ENCODE results near the gene C2orf68. TPM values are rescaled to one million over a fixed set of nuclear protein-coding genes. Genes with fewer than 3 reads are reported as not detected.
A peak's percentile ranks its signal among the peaks of the same experiment; 100 is the strongest.
"Not testable (repeated sequence)": the region's sequence is repeated elsewhere in the genome, so short reads cannot be mapped to it uniquely, and the experiment has no call there.

Gene C2orf68
- total and polyA plus RNA-seq, 2 of the 8 experiments (the other 6 are each of a cell fraction or from before 2014, with no cell fraction given) = 46.3 to 49.4 TPM

DNA sequence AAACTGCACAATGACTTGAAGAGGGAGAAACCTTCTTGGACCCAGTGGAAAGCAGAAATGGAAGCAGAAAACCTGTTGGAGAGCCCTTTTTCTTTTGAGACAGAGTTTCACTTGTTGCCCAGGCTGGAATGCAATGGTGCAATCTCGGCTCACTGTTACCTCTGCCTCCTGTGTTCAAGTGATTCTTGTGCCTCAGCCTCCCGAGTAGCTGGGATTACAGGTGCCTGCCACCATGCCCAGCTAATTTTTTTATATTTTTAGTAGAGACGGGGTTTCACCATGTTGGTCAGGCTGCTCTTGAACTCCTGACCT is 7.8 kb downstream of the C2orf68 start:
- WGBS, 2 experiments (ENCODE audit: extremely low coverage in 1 of 2, insufficient coverage in 1 of 2, insufficient read length in 1 of 2, insufficient replicate concordance in 2 of 2, low coverage in 1 of 2, low lambda C conversion rate in 2 of 2, missing lambda C conversion rate in 1 of 2) = 85% methylated on average over 3 of the region's 3 CpGs; no CpG with 5 or more reads in 1 of the 2 experiments
- Histone ChIP-seq H3K4me3 (ENCODE audit: extremely low read depth in 1 of 4, insufficient read depth in 2 of 4, low read depth in 3 of 4, low read length in 4 of 4) (peak overlapping the region in 1 of 4 experiments; percentile 86; a peak in 2 of 8 replicates), H4K20me1 (replicated peaks in 1 of 2; ENCODE audit: control insufficient read depth in 1 of 2, insufficient read depth in 2 of 2, low read length in 2 of 2) (peaks cover 0 to 10% of the 10 kb centered on the region in 2 experiments), H3K4me2 (ENCODE audit: insufficient read depth in 1 of 2, low read depth in 2 of 2, low read length in 2 of 2) (peak overlapping the region; percentile 35 to 89; a peak in 2 of 4 replicates), H3K23me2 (ENCODE audit: low read depth, low read length) (peaks cover 12% of the 10 kb centered on the region), H3K36me3 (ENCODE audit: control insufficient read depth in 2 of 4, insufficient read depth in 4 of 4, low read length in 3 of 4) (peaks cover 3 to 21% (median 9%) of the 10 kb centered on the region in 4 experiments; a peak in 5 of 8 replicates)
- not testable (repeated sequence) for DNase-seq (ENCODE audit: low read depth in 1 of 2, low spot score in 2 of 2); H2AK5ac ChIP-seq (ENCODE audit: low read depth, low read length); H3K27ac ChIP-seq (ENCODE audit: low read depth, low read length); H4K91ac ChIP-seq (replicated peaks; ENCODE audit: insufficient read length, low read length); H3K18ac ChIP-seq (ENCODE audit: extremely low read depth, low read length); H4K8ac ChIP-seq (ENCODE audit: extremely low read depth, insufficient read depth, low read length); H3K27me3 ChIP-seq (replicated peaks in 1 of 4; ENCODE audit: control insufficient read depth in 3 of 4, extremely low read depth in 1 of 4, insufficient read depth in 3 of 4, low read length in 3 of 4); H3K23ac ChIP-seq (ENCODE audit: insufficient read length); H2BK120ac ChIP-seq (replicated peaks; ENCODE audit: low read depth, low read length); H3K79me1 ChIP-seq (ENCODE audit: low read depth, low read length); H2BK15ac ChIP-seq (ENCODE audit: low read length); H3K9ac ChIP-seq (replicated peaks in 1 of 4; ENCODE audit: extremely low read depth in 1 of 4, low read depth in 3 of 4, low read length in 3 of 4); FAIRE-seq; H3K79me2 ChIP-seq (ENCODE audit: control insufficient read depth in 1 of 2, insufficient read depth in 2 of 2, low read length in 2 of 2); H3K56ac ChIP-seq (replicated peaks; ENCODE audit: insufficient read length, low read depth, low read length); H2AFZ ChIP-seq (ENCODE audit: low read length); H4K5ac ChIP-seq (ENCODE audit: insufficient read length, low read depth, low read length); H2BK5ac ChIP-seq (ENCODE audit: low read depth, low read length); H2BK20ac ChIP-seq (ENCODE audit: low read length); H3K9me3 ChIP-seq (ENCODE audit: insufficient read depth in 2 of 2, low read depth in 1 of 2, low read length in 1 of 2); H3K4ac ChIP-seq (replicated peaks; ENCODE audit: insufficient read length, low read depth, low read length); H3K14ac ChIP-seq (ENCODE audit: insufficient read length); H2BK12ac ChIP-seq (ENCODE audit: low read depth, low read length); H3K4me1 ChIP-seq (replicated peaks in 1 of 4; ENCODE audit: control insufficient read depth in 3 of 4, insufficient read depth in 4 of 4, low read length in 3 of 4)
- ChIA-PET CTCF (ENCODE audit: partially characterized antibody) (interaction anchor here (0.9 to 1.8 kb wide), 5 partner anchors 10 to 61 kb away, joined by 3 to 4 read pairs (median 3); no protein-coding TSS in a partner anchor), POLR2A (ENCODE audit: partially characterized antibody) (interaction anchor here (0.6 to 7.9 kb wide), 13 partner anchors 8 to 184 kb away, joined by 3 to 95 read pairs (median 7); partner anchors contain the start of genes C2orf68, GGCX, MAT2A and RNF181)
